GM18508 (cell line): ENCODE data around the gene OIP5.
"Not testable (repeated sequence)": the region's sequence is repeated elsewhere in the genome, so short reads cannot be mapped to it uniquely, and the experiment has no call there.

Source experiments
- ATAC-seq: cut with Tn5 transposase; IDR thresholded peaks from one replicate; pipeline ENCODE4 v1.9.1; 2021; ENCODE audit warnings: moderate number of reproducible peaks; ENCODE audit not compliant: insufficient read depth, unreplicated experiment

Gene OIP5

GRCh38 chr15:41304149-41304770 lies 28.1 kb downstream of the OIP5 start:
- no peak for ATAC-seq

GRCh38 chr15:41301587-41301986 lies 30.8 kb downstream of the OIP5 start:
- no peak for ATAC-seq

- not testable (repeated sequence) for ATAC-seq
Observed at GRCh38 chr15:41301139-41301538, 31.3 kb downstream of the OIP5 start.

DNA sequence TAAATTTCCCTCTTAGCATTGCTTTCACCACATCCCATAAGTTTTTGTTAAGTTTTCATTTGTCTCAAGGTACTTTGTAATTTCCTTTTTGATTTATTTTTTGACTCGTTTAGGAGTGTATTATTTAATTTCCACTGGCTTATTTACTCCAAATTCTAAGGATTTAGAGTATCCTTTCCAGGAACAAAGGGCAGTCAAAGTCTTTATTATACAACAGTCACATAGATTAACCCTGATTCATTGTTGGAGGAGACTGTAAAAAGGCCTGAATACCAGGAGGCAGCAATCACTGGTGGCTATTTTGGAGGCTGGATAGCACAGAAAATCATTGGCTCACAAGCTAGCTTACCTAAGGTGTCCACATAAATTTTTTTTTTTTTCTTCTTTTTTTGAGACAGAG lies 39.9 kb downstream of the OIP5 start:
- ATAC-seq, result no peak

GRCh38 chr15:41291065-41291631 lies 41.2 kb downstream of the OIP5 start:
- peak; percentile 54 for ATAC-seq

- no peak for ATAC-seq
Observed at GRCh38 chr15:41289953-41290352, 42.4 kb downstream of the OIP5 start.

DNA sequence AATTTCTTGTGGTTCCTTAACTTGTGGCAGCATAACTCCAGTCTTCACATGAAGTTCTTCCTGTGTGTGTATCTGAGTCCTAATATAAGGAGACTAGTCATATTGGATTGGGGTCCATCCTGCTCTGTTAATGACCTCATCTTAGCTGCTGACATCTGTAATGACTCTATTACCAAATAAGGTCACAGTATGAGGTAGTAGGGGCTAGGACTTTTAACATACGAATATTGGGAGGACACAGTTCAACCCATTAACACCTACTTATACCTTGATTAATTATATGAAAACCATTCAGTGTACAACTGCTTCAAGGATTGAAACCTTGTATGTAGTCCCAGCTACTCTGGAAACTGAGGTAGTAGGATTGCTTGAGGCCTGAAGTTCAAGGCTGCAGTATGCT lies 43.9 kb downstream of the OIP5 start:
- no peak for ATAC-seq

DNA sequence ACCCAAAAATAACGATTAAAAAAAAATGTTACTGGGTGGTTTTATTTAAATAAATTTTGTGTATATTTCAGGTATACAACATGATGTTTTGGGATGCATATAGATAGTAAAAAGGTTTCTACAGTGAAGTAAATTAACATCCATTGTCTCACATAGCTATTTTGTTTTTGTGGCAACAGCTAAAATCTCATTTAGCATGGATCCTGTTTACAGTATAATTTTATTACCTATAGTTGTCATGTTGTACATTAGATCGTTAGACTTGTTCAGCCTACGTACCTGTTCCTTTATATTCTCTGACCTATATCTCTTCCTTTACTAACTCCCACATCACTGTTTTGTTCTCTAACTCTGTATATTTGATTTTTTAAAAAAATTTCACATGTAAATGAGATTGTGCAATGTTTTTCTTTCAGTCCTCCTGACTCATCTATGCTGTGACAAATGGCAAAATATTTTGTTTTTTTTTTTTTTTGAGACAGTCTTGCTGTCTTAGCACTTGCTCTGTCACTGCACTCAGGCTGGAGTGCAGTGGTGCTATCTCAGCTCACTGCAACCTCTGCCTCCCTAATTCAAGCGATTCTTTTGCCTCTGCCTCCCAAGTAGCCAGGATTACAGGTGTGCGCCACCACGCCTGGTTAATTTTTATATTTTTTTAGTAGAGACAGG lies 45.6 kb downstream of the OIP5 start:
- ATAC-seq, result no peak

DNA sequence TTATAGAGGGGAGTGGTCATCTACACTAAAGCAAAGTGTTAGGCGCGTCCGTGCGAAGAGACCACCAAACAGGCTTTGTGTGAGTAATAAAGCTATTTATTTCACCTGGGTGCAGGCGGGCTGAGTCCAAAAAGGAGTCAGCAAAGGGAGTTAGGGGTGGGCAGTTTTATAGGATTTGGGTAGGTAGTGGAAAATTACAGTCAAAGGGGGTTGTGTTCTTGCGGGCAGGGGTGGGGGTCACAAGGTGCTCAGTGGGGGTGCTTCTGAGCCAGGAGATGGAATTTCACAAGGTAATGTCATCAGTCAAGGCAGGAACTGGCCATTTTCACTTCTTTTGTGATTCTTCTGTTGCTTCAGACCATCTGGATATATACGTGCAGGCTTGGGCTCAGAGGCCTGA lies 47.1 kb downstream of the OIP5 start:
- ATAC-seq, result no peak

DNA sequence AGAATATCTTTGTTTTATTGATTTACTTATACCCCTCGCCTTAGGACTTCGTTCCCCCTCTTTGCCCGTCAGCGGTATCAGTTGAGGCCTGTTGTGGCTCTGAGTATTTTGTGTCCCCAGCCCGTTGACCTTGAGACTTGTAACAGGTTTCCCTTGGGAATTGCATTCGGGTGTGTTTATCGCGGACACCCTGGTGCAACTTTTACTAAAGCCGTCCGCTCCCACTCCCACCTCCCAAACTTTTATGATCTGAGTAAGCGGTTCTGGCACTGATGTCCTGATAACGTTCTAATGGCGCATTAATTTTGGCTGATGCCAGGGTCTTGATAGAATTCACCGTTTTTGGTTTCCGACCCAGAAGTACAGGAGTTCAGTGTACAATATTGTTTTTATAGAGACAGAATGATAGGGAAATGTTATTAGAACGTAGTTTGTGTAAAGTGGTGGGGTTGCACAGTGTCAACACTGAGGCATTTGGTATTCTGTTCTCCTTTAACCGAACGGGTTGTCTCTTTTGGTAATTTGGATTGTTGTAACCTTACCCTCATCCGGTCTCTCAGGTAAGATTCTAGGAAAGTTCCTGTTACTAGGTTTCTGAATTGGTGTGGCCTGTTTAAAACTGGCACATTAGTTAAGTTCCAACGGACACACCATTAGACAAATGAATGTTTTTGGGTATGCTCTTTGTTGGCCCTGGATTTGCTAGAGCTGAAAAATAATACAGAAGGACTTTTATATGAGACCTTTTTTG lies 47.8 kb downstream of the OIP5 start:
- no peak for ATAC-seq

- peak; percentile 79 for ATAC-seq
Observed at GRCh38 chr15:41283653-41284426, 48.6 kb downstream of the OIP5 start.

GRCh38 chr15:41282980-41283652 lies 49.3 kb downstream of the OIP5 start:
- ATAC-seq, result not testable (repeated sequence)

DNA sequence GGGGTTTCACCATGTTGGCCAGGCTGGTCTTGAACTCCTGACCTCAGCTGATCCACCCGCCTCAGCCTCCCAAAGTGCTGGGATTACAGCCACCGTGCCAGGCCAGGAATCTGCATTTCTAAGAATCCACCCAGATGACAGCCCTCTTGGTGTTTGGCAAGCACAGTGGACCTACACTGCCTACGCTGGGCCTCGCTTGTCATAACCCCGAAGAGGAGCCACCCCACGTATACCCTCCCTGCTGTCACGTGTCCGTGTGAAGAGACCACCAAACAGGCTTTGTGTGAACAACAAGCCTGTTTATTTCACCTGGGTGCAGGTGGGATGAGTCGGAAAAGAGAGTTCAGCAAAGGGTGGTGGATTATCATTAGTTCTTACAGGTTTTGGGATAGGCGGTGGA lies 50.0 kb downstream of the OIP5 start:
- ATAC-seq, result not testable (repeated sequence)

- no peak for ATAC-seq
Observed at GRCh38 chr15:41281236-41281635, 51.2 kb downstream of the OIP5 start.

DNA sequence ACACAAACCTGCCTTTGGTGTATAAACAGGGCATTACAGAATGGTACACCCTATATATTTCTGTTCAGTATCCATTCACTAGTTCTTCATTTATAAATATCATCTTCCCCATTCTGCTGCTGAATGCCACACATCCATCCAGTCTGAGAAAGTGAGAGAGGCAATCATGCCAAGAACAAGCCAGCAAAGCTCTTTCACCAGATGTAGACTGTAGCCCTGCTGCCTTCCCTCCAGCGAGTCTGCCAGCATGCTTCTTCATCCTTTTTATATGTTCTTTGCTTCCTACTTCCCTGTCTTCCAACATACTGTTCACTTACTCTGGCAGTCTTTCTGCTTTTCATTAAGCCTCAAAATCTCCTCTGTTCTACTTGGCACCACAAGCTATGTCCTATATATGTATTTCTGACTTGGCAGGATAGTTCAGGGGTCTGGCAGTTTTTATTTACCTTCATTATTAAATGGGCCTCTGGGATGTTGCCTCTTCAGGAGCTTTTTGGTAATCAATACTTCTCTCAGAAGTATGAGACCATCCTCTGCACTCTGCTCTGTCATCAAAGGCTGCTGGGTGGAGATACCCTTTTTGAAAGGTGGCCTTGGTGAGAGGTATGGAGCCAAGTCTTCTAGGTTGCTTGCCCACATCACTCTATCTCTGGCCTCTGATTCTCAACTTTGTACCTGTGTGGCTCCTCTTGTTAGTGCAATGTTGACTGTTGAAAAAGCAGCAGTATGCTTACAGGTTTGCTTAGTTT lies 52.7 kb downstream of the OIP5 start:
- ATAC-seq, result no peak

GRCh38 chr15:41278319-41278718 lies 54.1 kb downstream of the OIP5 start:
- no peak for ATAC-seq

DNA sequence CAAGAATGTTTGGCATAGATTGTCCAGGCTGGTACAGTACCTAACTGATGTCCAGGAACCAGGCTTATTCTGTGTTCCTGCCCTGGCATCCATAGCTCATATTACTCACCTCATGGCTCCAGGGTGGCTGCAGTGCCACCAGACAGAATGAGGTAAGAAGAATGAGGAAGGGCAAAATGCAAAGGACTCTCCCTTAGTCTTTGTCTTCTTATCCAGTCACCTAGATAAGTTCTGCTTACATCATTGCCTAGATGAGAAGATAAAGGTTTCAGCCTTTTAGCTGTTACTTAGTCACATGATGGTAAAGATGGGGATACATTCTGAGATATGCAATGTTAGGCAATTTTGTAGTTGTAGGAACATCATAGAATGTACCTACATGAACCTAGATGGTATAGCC lies 55.6 kb downstream of the OIP5 start:
- no peak for ATAC-seq

GRCh38 chr15:41269887-41270286 lies 62.5 kb downstream of the OIP5 start:
- ATAC-seq, result no peak

DNA sequence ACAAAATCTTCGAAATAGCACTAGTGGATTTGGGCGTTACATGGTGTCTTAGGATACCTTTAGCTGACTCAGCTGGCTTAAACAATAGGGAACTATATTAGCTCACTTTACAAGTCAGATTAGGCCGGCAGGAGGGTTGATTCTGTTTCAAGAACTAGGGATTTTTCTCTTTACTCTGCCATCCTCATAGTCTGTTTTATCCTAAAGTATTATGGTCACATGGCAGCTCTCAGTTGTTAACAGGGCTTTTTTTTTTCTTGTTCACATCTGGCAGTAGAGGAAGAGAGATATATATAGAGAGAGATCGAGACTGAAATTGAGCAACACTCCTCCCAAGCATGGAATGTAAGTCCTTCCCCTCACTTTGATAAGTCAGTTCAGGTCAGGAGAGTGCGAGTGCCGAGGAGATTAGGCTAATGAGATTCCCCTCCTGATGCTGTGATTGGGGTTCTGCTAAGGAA lies 68.5 kb downstream of the OIP5 start:
- ATAC-seq, result no peak
